H9 (cell line): ENCODE results near the gene CNN3. TPM values are rescaled to one million over a fixed set of nuclear protein-coding genes. Genes with fewer than 3 reads are reported as not detected.

Experiments
- DNase-seq: peaks from one replicate; pipeline ENCODE4 v3.0.0-alpha.2; 2017
- H2AFZ ChIP-seq: one replicate; pipeline ENCODE4 v1.6.1; 2013; ENCODE audit warnings: mild to moderate bottlenecking, low read length, control low read depth, moderate library complexity
- H2AK5ac ChIP-seq: 2 replicates; pipeline ENCODE4 v1.6.1; 2013; ENCODE audit warnings: low read length, control low read depth, mixed read lengths; ENCODE audit not compliant: insufficient read length
- H2BK120ac ChIP-seq: one replicate; pipeline ENCODE4 v1.6.1; 2013; ENCODE audit warnings: low read depth, mild to moderate bottlenecking, low read length, control low read depth, inconsistent platforms; ENCODE audit not compliant: poor library complexity, severe bottlenecking
- H2BK12ac ChIP-seq: 2 replicates; pipeline ENCODE4 v1.6.1; 2013; ENCODE audit warnings: low read length, control low read depth, mixed read lengths, low read depth; ENCODE audit not compliant: insufficient read length
- H2BK15ac ChIP-seq: 2 replicates; pipeline ENCODE4 v1.6.1; 2013; ENCODE audit warnings: low read depth, low read length, control low read depth
- H2BK20ac ChIP-seq: one replicate; pipeline ENCODE4 v1.6.1; 2013; ENCODE audit warnings: low read depth, mild to moderate bottlenecking, low read length, control low read depth, inconsistent platforms; ENCODE audit not compliant: poor library complexity, severe bottlenecking
- H2BK5ac ChIP-seq: 2 replicates; pipeline ENCODE4 v1.6.1; 2013; ENCODE audit warnings: low read length, control low read depth, mixed read lengths; ENCODE audit not compliant: insufficient read length
- H3K14ac ChIP-seq: 2 replicates; pipeline ENCODE4 v1.6.1; 2013; ENCODE audit warnings: low read length, control low read depth; ENCODE audit not compliant: insufficient read depth
- H3K18ac ChIP-seq: 2 replicates; pipeline ENCODE4 v1.6.1; 2013; ENCODE audit warnings: low read depth, mild to moderate bottlenecking, mixed read lengths, low read length, control low read depth; ENCODE audit not compliant: insufficient read length
- H3K23ac ChIP-seq: 2 replicates; pipeline ENCODE4 v1.6.1; 2013; ENCODE audit warnings: low read length, control low read depth, mixed read lengths, low read depth; ENCODE audit not compliant: insufficient read length
- H3K23me2 ChIP-seq: 2 replicates; pipeline ENCODE4 v1.6.1; 2013; ENCODE audit warnings: low read depth, mild to moderate bottlenecking, mixed read lengths, low read length, control low read depth; ENCODE audit not compliant: insufficient read length, poor library complexity, severe bottlenecking
- H3K27ac ChIP-seq: 2 replicates; pipeline ENCODE4 v1.5.1; 2013; ENCODE audit warnings: low read length, control low read depth, mixed read lengths, low read depth; ENCODE audit not compliant: insufficient read length
- H3K27me3 ChIP-seq: 2 replicates; pipeline ENCODE4 v1.6.1; 2013; ENCODE audit warnings: low read length, control low read depth, inconsistent platforms; ENCODE audit not compliant: insufficient read depth
- H3K4ac ChIP-seq: 2 replicates; pipeline ENCODE4 v1.6.1; 2013; ENCODE audit warnings: low read depth, mild to moderate bottlenecking, control low read depth, inconsistent platforms, low read length, moderate library complexity
- H3K4me1 ChIP-seq: 2 replicates; pipeline ENCODE4 v1.6.1; 2013; ENCODE audit warnings: low read length, control low read depth, inconsistent platforms; ENCODE audit not compliant: insufficient read depth
- H3K4me2 ChIP-seq: 2 replicates; pipeline ENCODE4 v1.6.1; 2013; ENCODE audit warnings: low read length, control low read depth, mixed read lengths; ENCODE audit not compliant: insufficient read length, insufficient read depth
- H3K56ac ChIP-seq: 2 replicates; pipeline ENCODE4 v1.6.1; 2013; ENCODE audit warnings: low read depth, mild to moderate bottlenecking, mixed read lengths, low read length, control low read depth; ENCODE audit not compliant: insufficient read length
- H3K79me1 ChIP-seq: 2 replicates; pipeline ENCODE4 v1.6.1; 2013; ENCODE audit warnings: low read depth, mild to moderate bottlenecking, moderate library complexity, low read length, control low read depth, inconsistent platforms; ENCODE audit not compliant: insufficient read depth, poor library complexity, severe bottlenecking
- H3K79me2 ChIP-seq: 2 replicates; pipeline ENCODE4 v1.6.1; 2013; ENCODE audit warnings: low read length, control low read depth, inconsistent platforms; ENCODE audit not compliant: insufficient read depth
- H3K9ac ChIP-seq: 2 replicates; pipeline ENCODE4 v1.6.1; 2013; ENCODE audit warnings: low read length, control low read depth, mixed read lengths; ENCODE audit not compliant: insufficient read length; ENCODE audit errors: extremely low read depth
- H3K9me3 ChIP-seq: one replicate; pipeline ENCODE4 v1.6.1; 2013; ENCODE audit warnings: low read depth, low read length, inconsistent platforms; ENCODE audit not compliant: control insufficient read depth
- H3T11ph ChIP-seq: one replicate; pipeline ENCODE4 v1.6.1; 2013; ENCODE audit warnings: mild to moderate bottlenecking, low read length, control low read depth, inconsistent platforms
- H4K20me1 ChIP-seq: one replicate; pipeline ENCODE4 v1.6.1; 2013; ENCODE audit not compliant: control insufficient read depth, insufficient read length, insufficient read depth
- H4K5ac ChIP-seq: 2 replicates; pipeline ENCODE4 v1.6.1; 2013; ENCODE audit warnings: low read depth, mild to moderate bottlenecking, mixed read lengths, low read length, control low read depth; ENCODE audit not compliant: insufficient read length
- H4K8ac ChIP-seq: replicated peaks from 2 replicates; pipeline ENCODE4 v1.6.1; 2013; ENCODE audit warnings: low read length, control low read depth, mixed read lengths, low read depth; ENCODE audit not compliant: insufficient read length
- H4K91ac ChIP-seq: 2 replicates; pipeline ENCODE4 v1.6.1; 2013; ENCODE audit warnings: low read depth, mild to moderate bottlenecking, moderate library complexity, mixed read lengths, low read length, control low read depth; ENCODE audit not compliant: insufficient read length
- H3K27ac Mint-ChIP-seq, 3 experiments: 2 replicates in 2 of 3; 3 replicates in 1 of 3; pipeline ENCODE4 v1.8.0; 2020 to 2021; ENCODE audit warnings: mixed read lengths in 3 of 3, mild to moderate bottlenecking in 1 of 3, moderate library complexity in 1 of 3
- H3K27me3 Mint-ChIP-seq: 2 replicates; pipeline ENCODE4 v1.8.0; 2021; ENCODE audit warnings: low read depth, mild to moderate bottlenecking, moderate library complexity, mixed read lengths
- H3K36me3 Mint-ChIP-seq, 3 experiments: 2 replicates in 2 of 3; 3 replicates in 1 of 3; pipeline ENCODE4 v1.8.0; 2020 to 2021; ENCODE audit warnings: low read depth in 3 of 3, mixed read lengths in 3 of 3; ENCODE audit not compliant: insufficient read depth in 1 of 3
- H3K4me1 Mint-ChIP-seq, 2 experiments: 2 replicates each; pipeline ENCODE4 v1.8.0; 2020; ENCODE audit warnings: mixed read lengths in 2 of 2
- H3K4me3 Mint-ChIP-seq, 2 experiments: 2 replicates in 1 of 2; 3 replicates in 1 of 2; pipeline ENCODE4 v1.8.0; 2020 to 2021; ENCODE audit warnings: mild to moderate bottlenecking in 2 of 2, mixed read lengths in 2 of 2, moderate library complexity in 1 of 2
- H3K9me3 Mint-ChIP-seq, 2 experiments: 2 replicates in 1 of 2; 3 replicates in 1 of 2; pipeline ENCODE4 v1.8.0; 2020; ENCODE audit warnings: mild to moderate bottlenecking in 2 of 2, mixed read lengths in 2 of 2, moderate library complexity in 1 of 2
- WGBS: extraction: QIAGEN DNeasy Blood & Tissue Kit; methylation state at CpG from one replicate; pipeline ENCODE4 v1.1.7; 2013; ENCODE audit warnings: missing lambda C conversion rate, low lambda C conversion rate, mixed read lengths; ENCODE audit not compliant: insufficient read length; ENCODE audit errors: extremely low coverage; 5-methylcytosine and 5-hydroxymethylcytosine counted together
- total RNA-seq: library from RNA; stranded (reverse); gene quantifications from 2 replicates; pipeline ENCODE4 v1.2.1, GENCODE V29; 2021
- TF ChIP-seq, protein P1 (sequence below): fragments of 200-600 bp; sonication (generic); conservative IDR thresholded peaks from 3 replicates; pipeline ENCODE4 v1.8.0; 2021; ENCODE audit warnings: antibody characterized with exemption, mild to moderate bottlenecking

The CNN3 gene
- total RNA-seq, 1 experiment from 2014 or later, result 279 TPM

DNA sequence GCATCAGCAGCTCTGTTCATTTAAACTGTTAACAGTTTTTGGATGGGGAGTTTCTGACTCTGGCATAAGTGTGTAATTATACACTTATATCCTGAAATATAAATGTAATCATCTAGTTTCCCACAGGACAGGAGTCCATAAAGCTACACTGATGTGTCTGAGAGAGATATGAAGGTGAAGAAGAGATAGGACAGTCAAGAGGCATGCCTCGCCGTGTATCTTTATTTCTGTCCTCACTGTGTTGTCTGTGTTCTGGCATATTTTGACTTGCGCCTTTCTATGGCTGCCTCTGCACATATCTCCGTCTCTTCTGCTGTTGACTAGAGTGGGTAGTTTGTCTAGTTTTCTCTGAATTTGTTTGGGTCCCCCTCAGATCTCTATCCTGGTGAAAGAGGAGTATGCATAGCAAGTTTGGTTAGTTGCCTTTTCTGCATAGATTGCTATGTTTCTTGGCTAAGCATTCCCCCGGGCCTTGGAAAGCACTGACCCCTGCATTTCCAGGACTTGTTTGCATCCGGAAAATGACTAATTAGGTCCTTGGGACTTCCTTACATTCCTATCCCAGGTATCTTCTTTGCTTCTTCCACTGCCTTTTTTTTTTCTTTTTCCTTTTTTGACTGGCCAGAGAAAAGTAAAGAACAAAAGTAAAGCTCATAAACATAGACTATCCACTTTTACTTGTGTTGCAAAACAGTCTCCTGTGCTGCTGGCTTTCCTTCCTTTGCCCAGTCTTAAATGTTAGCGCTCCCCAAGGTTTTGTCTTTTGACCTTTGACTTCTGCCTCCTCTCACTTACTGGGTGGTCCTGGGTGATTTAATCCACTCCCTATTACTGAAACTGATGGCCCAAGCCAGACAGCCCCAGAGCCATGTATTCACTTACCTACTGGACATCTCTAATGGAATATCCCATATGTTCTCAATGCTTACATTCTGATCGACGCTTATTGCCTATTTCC lies 27.6 kb upstream of the CNN3 start:
- H3K27me3 Mint-ChIP-seq, result no peaks in the 10 kb centered on the region

More for the DNA sequence above, 27.6 kb upstream of the CNN3 start:
- Histone ChIP-seq H2BK15ac (no peak overlapping the region), H3T11ph (no peak overlapping the region), H4K20me1 (no peaks in the 10 kb centered on the region), H2AK5ac (no peak overlapping the region), H3K9ac (no peak overlapping the region), H2AFZ (no peak overlapping the region), H3K4me2 (no peak overlapping the region), H4K5ac (no peak overlapping the region), H3K23ac (no peak overlapping the region), H3K27me3 (no peaks in the 10 kb centered on the region), H3K9me3 (no peaks in the 10 kb centered on the region), H3K4ac (no peak overlapping the region), H2BK12ac (no peak overlapping the region), H3K4me1 (peaks cover 3% of the 10 kb centered on the region; the same call in 1 of the 2 replicates), H3K56ac (no peak overlapping the region), H3K27ac (no peak overlapping the region), H3K79me1 (no peaks in the 10 kb centered on the region), H3K23me2 (no peaks in the 10 kb centered on the region), H2BK20ac (no peak overlapping the region), H3K14ac (no peak overlapping the region), H2BK120ac (no peak overlapping the region), H2BK5ac (no peak overlapping the region), H4K8ac (no peak overlapping the region), H4K91ac (no peak overlapping the region), H3K79me2 (no peaks in the 10 kb centered on the region), H3K18ac (no peak overlapping the region)
- Mint-ChIP-seq H3K27ac (peak overlapping the region in 2 of 3 experiments; percentile 8 to 50; a peak in 4 of 7 replicates), H3K4me3 (no peak overlapping the region), H3K9me3 (no peaks in the 10 kb centered on the region), H3K4me1 (peaks cover 14 to 16% of the 10 kb centered on the region in 2 experiments), H3K36me3 (peaks cover 0 to 4% (median 0%) of the 10 kb centered on the region in 3 experiments; a peak in 1 of 7 replicates)
- TF ChIP-seq, protein P1, sequence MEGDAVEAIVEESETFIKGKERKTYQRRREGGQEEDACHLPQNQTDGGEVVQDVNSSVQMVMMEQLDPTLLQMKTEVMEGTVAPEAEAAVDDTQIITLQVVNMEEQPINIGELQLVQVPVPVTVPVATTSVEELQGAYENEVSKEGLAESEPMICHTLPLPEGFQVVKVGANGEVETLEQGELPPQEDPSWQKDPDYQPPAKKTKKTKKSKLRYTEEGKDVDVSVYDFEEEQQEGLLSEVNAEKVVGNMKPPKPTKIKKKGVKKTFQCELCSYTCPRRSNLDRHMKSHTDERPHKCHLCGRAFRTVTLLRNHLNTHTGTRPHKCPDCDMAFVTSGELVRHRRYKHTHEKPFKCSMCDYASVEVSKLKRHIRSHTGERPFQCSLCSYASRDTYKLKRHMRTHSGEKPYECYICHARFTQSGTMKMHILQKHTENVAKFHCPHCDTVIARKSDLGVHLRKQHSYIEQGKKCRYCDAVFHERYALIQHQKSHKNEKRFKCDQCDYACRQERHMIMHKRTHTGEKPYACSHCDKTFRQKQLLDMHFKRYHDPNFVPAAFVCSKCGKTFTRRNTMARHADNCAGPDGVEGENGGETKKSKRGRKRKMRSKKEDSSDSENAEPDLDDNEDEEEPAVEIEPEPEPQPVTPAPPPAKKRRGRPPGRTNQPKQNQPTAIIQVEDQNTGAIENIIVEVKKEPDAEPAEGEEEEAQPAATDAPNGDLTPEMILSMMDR, result no peak
- DNase-seq, result no peak
- WGBS, result no CpG with 5 or more reads among the region's 9 CpGs
